GM06990 (cell line): Measurements from ENCODE around the gene SMARCAL1.
"Not testable (repeated sequence)": the region's sequence is repeated elsewhere in the genome, so short reads cannot be mapped to it uniquely, and the experiment has no call there.

Source experiments
- DNase-seq: peaks from one replicate; pipeline ENCODE4 v3.0.0-alpha.2; 2011; ENCODE audit not compliant: insufficient read length; ENCODE audit errors: extremely low read depth
- H3K27me3 ChIP-seq: replicated peaks from 2 replicates; pipeline ENCODE4 v1.6.0; 2011; ENCODE audit warnings: low read length; ENCODE audit not compliant: control insufficient read depth, insufficient read depth
- H3K36me3 ChIP-seq: 2 replicates; pipeline ENCODE4 v1.5.1; 2011; ENCODE audit warnings: low read length; ENCODE audit not compliant: control insufficient read depth, insufficient read depth
- H3K4me3 ChIP-seq: replicated peaks from 2 replicates; pipeline ENCODE4 v1.5.1; 2011; ENCODE audit warnings: low read depth, mild to moderate bottlenecking, control low read depth, low read length
- CTCF ChIP-seq: IDR thresholded peaks from 2 replicates; pipeline ENCODE4 v1.5.1; 2011; ENCODE audit warnings: low read length, control low read depth, mild to moderate bottlenecking, inconsistent platforms; ENCODE audit not compliant: insufficient read depth, poor library complexity, severe bottlenecking

The SMARCAL1 gene

GRCh38 chr2:216505133-216506106 is 93.1 kb downstream of the SMARCAL1 start:
- Histone ChIP-seq H3K36me3 (peaks cover 14% of the 10 kb centered on the region), H3K4me3 (no peak overlapping the region), H3K27me3 (no peaks in the 10 kb centered on the region)
- DNase-seq, result no peak
- TF ChIP-seq CTCF, result no peak

- H3K4me3 ChIP-seq, result no peak overlapping the region
- DNase-seq, result no peak
- peaks cover 9% of the 10 kb centered on the region for H3K36me3 ChIP-seq
- TF ChIP-seq CTCF, result no peak
- H3K27me3 ChIP-seq, result no peaks in the 10 kb centered on the region
Measured at GRCh38 chr2:216507220-216508160, 95.2 kb downstream of the SMARCAL1 start.

GRCh38 chr2:216508229-216508628 is 95.9 kb downstream of the SMARCAL1 start:
- no peak for TF ChIP-seq CTCF
- DNase-seq, result no peak
- no peaks in the 10 kb centered on the region for H3K27me3 ChIP-seq
- peaks cover 6% of the 10 kb centered on the region for H3K36me3 ChIP-seq
- no peak overlapping the region for H3K4me3 ChIP-seq

GRCh38 chr2:216516730-216517350 is 104.6 kb downstream of the SMARCAL1 start:
- no peak for DNase-seq
- Histone ChIP-seq H3K4me3 (no peak overlapping the region), H3K36me3 (no peaks in the 10 kb centered on the region), H3K27me3 (no peaks in the 10 kb centered on the region)
- TF ChIP-seq CTCF, result peak; percentile 63

GRCh38 chr2:216517447-216518225 is 105.4 kb downstream of the SMARCAL1 start:
- Histone ChIP-seq H3K4me3 (no peak overlapping the region), H3K36me3 (no peaks in the 10 kb centered on the region), H3K27me3 (no peaks in the 10 kb centered on the region)
- no peak for TF ChIP-seq CTCF
- no peak for DNase-seq

DNA sequence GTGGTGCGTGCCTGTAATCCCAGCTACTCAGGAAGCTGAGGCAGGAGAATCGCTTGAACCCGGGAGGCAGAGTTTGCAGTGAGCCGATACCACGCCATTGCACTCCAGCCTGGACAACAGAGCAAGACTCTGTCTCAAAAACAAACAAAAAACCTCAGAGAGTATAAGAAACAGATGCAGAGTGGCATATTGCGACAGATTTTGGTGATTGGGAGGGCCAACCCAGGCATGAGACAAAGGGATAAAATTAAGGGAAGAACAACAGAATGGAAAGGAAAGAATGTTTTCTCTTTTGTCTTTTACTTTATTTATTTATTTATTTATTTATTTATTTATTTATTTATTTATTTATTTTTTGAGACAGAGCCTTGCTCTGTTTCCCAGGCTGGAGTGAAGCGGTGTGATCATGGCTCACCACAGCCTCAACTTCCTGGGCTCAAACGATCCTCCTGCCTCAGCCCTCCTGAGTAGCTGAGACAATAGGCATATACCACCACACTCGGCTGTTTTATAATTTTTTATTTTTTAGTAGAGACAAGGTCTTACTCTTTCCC is 106.4 kb downstream of the SMARCAL1 start:
- H3K4me3 ChIP-seq, H3K27me3 ChIP-seq, H3K36me3 ChIP-seq, DNase-seq: not testable (repeated sequence)
